Measurements from ENCODE around the gene RHBDD1.

The RHBDD1 gene

GRCh38 chr2:226994775-226995174 lies 158.9 kb downstream of the RHBDD1 start:
- Mint-ChIP-seq H3K27me3 (ENCODE audit: low read depth, poor library complexity) (no peaks in the 10 kb centered on the region), H3K27ac (no peak overlapping the region), H3K9me3 (peaks cover 6% of the 10 kb centered on the region), H3K4me1 (peaks cover 13% of the 10 kb centered on the region), H3K4me3 (no peak overlapping the region), H3K36me3 (ENCODE audit: low read depth) (peaks cover 50% of the 10 kb centered on the region)
- DNase-seq: no peak
- TF ChIP-seq CTCF (IDR thresholded peaks at IDR 0.05): no peak

GRCh38 chr2:226995625-226996041 lies 159.8 kb downstream of the RHBDD1 start:
- Mint-ChIP-seq H3K27me3 (ENCODE audit: low read depth, poor library complexity) (no peaks in the 10 kb centered on the region), H3K9me3 (peaks cover 13% of the 10 kb centered on the region), H3K36me3 (ENCODE audit: low read depth) (peaks cover 58% of the 10 kb centered on the region), H3K4me1 (peaks cover 21% of the 10 kb centered on the region), H3K27ac (no peak overlapping the region), H3K4me3 (no peak overlapping the region)
- no peak for DNase-seq
- no peak for TF ChIP-seq CTCF (IDR thresholded peaks at IDR 0.05)

- Mint-ChIP-seq H3K36me3 (ENCODE audit: low read depth) (peaks cover 66% of the 10 kb centered on the region), H3K9me3 (peaks cover 17% of the 10 kb centered on the region), H3K27ac (peak overlapping the region; percentile 41), H3K4me1 (peaks cover 25% of the 10 kb centered on the region), H3K27me3 (ENCODE audit: low read depth, poor library complexity) (peaks cover 3% of the 10 kb centered on the region), H3K4me3 (no peak overlapping the region)
- no peak for TF ChIP-seq CTCF (IDR thresholded peaks at IDR 0.05)
- DNase-seq: no peak
These were observed 163.8 kb downstream of the RHBDD1 start for GRCh38 chr2:226999661-227000060.

GRCh38 chr2:227000123-227000522 lies 164.3 kb downstream of the RHBDD1 start:
- DNase-seq: no peak
- Mint-ChIP-seq H3K9me3 (peaks cover 17% of the 10 kb centered on the region), H3K27ac (peak overlapping the region; percentile 41), H3K4me1 (peaks cover 25% of the 10 kb centered on the region), H3K36me3 (ENCODE audit: low read depth) (peaks cover 61% of the 10 kb centered on the region), H3K27me3 (ENCODE audit: low read depth, poor library complexity) (peaks cover 3% of the 10 kb centered on the region), H3K4me3 (no peak overlapping the region)
- TF ChIP-seq CTCF (IDR thresholded peaks at IDR 0.05): no peak

- TF ChIP-seq CTCF (IDR thresholded peaks at IDR 0.05): no peak
- no peak overlapping the region for H3K27ac Mint-ChIP-seq
- DNase-seq: no peak
- H3K9me3 Mint-ChIP-seq: peaks cover 14% of the 10 kb centered on the region
- H3K4me1 Mint-ChIP-seq: peaks cover 15% of the 10 kb centered on the region
- peaks cover 3% of the 10 kb centered on the region for H3K27me3 Mint-ChIP-seq (ENCODE audit: low read depth, poor library complexity)
- peaks cover 31% of the 10 kb centered on the region for H3K36me3 Mint-ChIP-seq (ENCODE audit: low read depth)
- no peak overlapping the region for H3K4me3 Mint-ChIP-seq
These were observed 168.6 kb downstream of the RHBDD1 start for GRCh38 chr2:227004482-227004881.

GRCh38 chr2:227006189-227006897 lies 170.5 kb downstream of the RHBDD1 start:
- no peak overlapping the region for H3K4me3 Mint-ChIP-seq
- H3K27me3 Mint-ChIP-seq (ENCODE audit: low read depth, poor library complexity): peaks cover 3% of the 10 kb centered on the region
- H3K4me1 Mint-ChIP-seq: peaks cover 3% of the 10 kb centered on the region
- TF ChIP-seq CTCF (IDR thresholded peaks at IDR 0.05): no peak
- no peak for DNase-seq
- peaks cover 14% of the 10 kb centered on the region for H3K36me3 Mint-ChIP-seq (ENCODE audit: low read depth)
- H3K9me3 Mint-ChIP-seq: no peaks in the 10 kb centered on the region
- no peak overlapping the region for H3K27ac Mint-ChIP-seq
